HL-60 (cell line): ENCODE results near the gene LHCGR.

Experiments used
- GABPA ChIP-seq: IDR thresholded peaks from 2 replicates; pipeline ENCODE4 v1.6.1; 2012; ENCODE audit warnings: low read depth
- POLR2AphosphoS5 ChIP-seq: IDR thresholded peaks from 2 replicates; pipeline ENCODE4 v1.6.1; 2012; ENCODE audit warnings: low read depth
- REST ChIP-seq: IDR thresholded peaks from 2 replicates; pipeline ENCODE4 v1.6.1; 2012; ENCODE audit warnings: low read depth; ENCODE audit not compliant: insufficient replicate concordance
- SPI1 ChIP-seq: IDR thresholded peaks from 2 replicates; pipeline ENCODE4 v1.6.1; 2012; ENCODE audit warnings: low read depth, mild to moderate bottlenecking, borderline replicate concordance
- TF ChIP-seq, protein P1 (sequence below): IDR thresholded peaks from one replicate; pipeline ENCODE4 v1.5.1; 2011; ENCODE audit warnings: low read length, control low read depth, inconsistent platforms; ENCODE audit not compliant: insufficient read depth

- TF ChIP-seq GABPA, result no peak
- TF ChIP-seq, protein P1, sequence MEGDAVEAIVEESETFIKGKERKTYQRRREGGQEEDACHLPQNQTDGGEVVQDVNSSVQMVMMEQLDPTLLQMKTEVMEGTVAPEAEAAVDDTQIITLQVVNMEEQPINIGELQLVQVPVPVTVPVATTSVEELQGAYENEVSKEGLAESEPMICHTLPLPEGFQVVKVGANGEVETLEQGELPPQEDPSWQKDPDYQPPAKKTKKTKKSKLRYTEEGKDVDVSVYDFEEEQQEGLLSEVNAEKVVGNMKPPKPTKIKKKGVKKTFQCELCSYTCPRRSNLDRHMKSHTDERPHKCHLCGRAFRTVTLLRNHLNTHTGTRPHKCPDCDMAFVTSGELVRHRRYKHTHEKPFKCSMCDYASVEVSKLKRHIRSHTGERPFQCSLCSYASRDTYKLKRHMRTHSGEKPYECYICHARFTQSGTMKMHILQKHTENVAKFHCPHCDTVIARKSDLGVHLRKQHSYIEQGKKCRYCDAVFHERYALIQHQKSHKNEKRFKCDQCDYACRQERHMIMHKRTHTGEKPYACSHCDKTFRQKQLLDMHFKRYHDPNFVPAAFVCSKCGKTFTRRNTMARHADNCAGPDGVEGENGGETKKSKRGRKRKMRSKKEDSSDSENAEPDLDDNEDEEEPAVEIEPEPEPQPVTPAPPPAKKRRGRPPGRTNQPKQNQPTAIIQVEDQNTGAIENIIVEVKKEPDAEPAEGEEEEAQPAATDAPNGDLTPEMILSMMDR, result no peak
- TF ChIP-seq POLR2AphosphoS5, result no peak
- no peak for TF ChIP-seq REST
- no peak for TF ChIP-seq SPI1
Observed at GRCh38 chr2:48714245-48714644, 41.3 kb downstream of the LHCGR start.
